Measurements from ENCODE around the gene ARMC2. TPM values are rescaled to one million over a fixed set of nuclear protein-coding genes. Genes with fewer than 3 reads are reported as not detected.

The ARMC2 gene
- total RNA-seq, 3 donors from 2014 or later, result 4.3 to 7.9 (median 7.2) TPM

GRCh38 chr6:108983151-108983550 is 134.9 kb downstream of the ARMC2 start:
- intact Hi-C loops (cut with DNase I; ENCODE audit: low total_unique reads), result no loop called here
- H3K9me3 ChIP-seq, result peaks cover 6 to 8% of the 10 kb centered on the region in 2 donors
- H3K4me3 ChIP-seq, result no peak overlapping the region
- no peak for TF ChIP-seq POLR2AphosphoS5 (IDR thresholded peaks at IDR 0.05)
- TF ChIP-seq, protein P1, sequence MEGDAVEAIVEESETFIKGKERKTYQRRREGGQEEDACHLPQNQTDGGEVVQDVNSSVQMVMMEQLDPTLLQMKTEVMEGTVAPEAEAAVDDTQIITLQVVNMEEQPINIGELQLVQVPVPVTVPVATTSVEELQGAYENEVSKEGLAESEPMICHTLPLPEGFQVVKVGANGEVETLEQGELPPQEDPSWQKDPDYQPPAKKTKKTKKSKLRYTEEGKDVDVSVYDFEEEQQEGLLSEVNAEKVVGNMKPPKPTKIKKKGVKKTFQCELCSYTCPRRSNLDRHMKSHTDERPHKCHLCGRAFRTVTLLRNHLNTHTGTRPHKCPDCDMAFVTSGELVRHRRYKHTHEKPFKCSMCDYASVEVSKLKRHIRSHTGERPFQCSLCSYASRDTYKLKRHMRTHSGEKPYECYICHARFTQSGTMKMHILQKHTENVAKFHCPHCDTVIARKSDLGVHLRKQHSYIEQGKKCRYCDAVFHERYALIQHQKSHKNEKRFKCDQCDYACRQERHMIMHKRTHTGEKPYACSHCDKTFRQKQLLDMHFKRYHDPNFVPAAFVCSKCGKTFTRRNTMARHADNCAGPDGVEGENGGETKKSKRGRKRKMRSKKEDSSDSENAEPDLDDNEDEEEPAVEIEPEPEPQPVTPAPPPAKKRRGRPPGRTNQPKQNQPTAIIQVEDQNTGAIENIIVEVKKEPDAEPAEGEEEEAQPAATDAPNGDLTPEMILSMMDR (IDR thresholded peaks at IDR 0.05), result no peak
- no peak for TF ChIP-seq POLR2A (IDR thresholded peaks at IDR 0.05)
- DNase-seq (ENCODE audit: low spot score in 2 of 2), result no peak
- no peaks in the 10 kb centered on the region for H3K27me3 ChIP-seq
- H3K4me1 ChIP-seq, result no peaks in the 10 kb centered on the region
- no peak overlapping the region for H3K27ac ChIP-seq
- H3K36me3 ChIP-seq, result no peaks in the 10 kb centered on the region

GRCh38 chr6:108985301-108985700 is 137.1 kb downstream of the ARMC2 start:
- no peaks in the 10 kb centered on the region for H3K27me3 ChIP-seq
- TF ChIP-seq, protein P1 (IDR thresholded peaks at IDR 0.05), result no peak
- TF ChIP-seq POLR2AphosphoS5 (IDR thresholded peaks at IDR 0.05) (no peak), POLR2A (IDR thresholded peaks at IDR 0.05) (no peak)
- no peak for DNase-seq (ENCODE audit: low spot score in 2 of 2)
- intact Hi-C loops (cut with DNase I; ENCODE audit: low total_unique reads), result no loop called here
- H3K27ac ChIP-seq, result no peak overlapping the region
- no peak overlapping the region for H3K4me3 ChIP-seq
- H3K36me3 ChIP-seq, result peaks cover 4% of the 10 kb centered on the region
- H3K4me1 ChIP-seq, result no peaks in the 10 kb centered on the region
- peaks cover 4% of the 10 kb centered on the region in 2 donors for H3K9me3 ChIP-seq

- Histone ChIP-seq H3K36me3 (peaks cover 8% of the 10 kb centered on the region), H3K9me3 (no peaks in the 10 kb centered on the region), H3K4me1 (no peaks in the 10 kb centered on the region), H3K27me3 (no peaks in the 10 kb centered on the region), H3K27ac (no peak overlapping the region), H3K4me3 (no peak overlapping the region)
- DNase-seq (ENCODE audit: low spot score in 2 of 2), result no peak
- intact Hi-C loops (cut with DNase I; ENCODE audit: low total_unique reads), result no loop called here
- no peak for TF ChIP-seq POLR2A (IDR thresholded peaks at IDR 0.05)
- no peak for TF ChIP-seq POLR2AphosphoS5 (IDR thresholded peaks at IDR 0.05)
- TF ChIP-seq, protein P1 (IDR thresholded peaks at IDR 0.05), result no peak
These were observed 138.9 kb downstream of the ARMC2 start for GRCh38 chr6:108987156-108987555.

GRCh38 chr6:108988296-108988695 is 140.1 kb downstream of the ARMC2 start:
- intact Hi-C loops (cut with DNase I; ENCODE audit: low total_unique reads), result no loop called here
- no peak for DNase-seq (ENCODE audit: low spot score in 2 of 2)
- H3K9me3 ChIP-seq, result no peaks in the 10 kb centered on the region
- H3K27ac ChIP-seq, result no peak overlapping the region
- H3K4me1 ChIP-seq, result no peaks in the 10 kb centered on the region
- TF ChIP-seq, protein P1 (IDR thresholded peaks at IDR 0.05), result no peak
- TF ChIP-seq POLR2A (IDR thresholded peaks at IDR 0.05) (no peak), POLR2AphosphoS5 (IDR thresholded peaks at IDR 0.05) (no peak)
- no peak overlapping the region for H3K4me3 ChIP-seq
- H3K36me3 ChIP-seq, result peaks cover 8% of the 10 kb centered on the region
- no peaks in the 10 kb centered on the region for H3K27me3 ChIP-seq

DNA sequence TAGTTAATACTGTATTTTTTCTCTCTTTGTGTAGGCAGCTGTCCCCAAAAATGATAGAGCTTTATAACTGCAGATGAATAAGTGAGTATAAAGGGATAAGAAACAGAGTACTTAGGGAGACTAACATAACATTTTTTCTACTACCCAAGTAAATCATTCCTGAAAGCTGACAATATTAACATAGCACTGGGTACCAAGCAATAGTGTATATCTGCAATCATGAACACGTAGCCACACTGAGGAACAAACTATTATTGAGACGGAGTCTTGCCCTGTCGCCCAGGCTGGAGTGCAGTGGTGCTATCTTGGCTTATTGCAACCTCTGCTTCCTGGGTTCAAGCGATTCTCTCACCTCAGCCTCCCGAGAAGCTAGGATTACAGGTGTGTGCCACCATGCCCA is 140.5 kb downstream of the ARMC2 start:
- TF ChIP-seq, protein P1 (IDR thresholded peaks at IDR 0.05), result no peak
- TF ChIP-seq POLR2A (IDR thresholded peaks at IDR 0.05) (no peak), POLR2AphosphoS5 (IDR thresholded peaks at IDR 0.05) (no peak)
- Histone ChIP-seq H3K27me3 (no peaks in the 10 kb centered on the region), H3K27ac (no peak overlapping the region), H3K4me1 (no peaks in the 10 kb centered on the region), H3K4me3 (no peak overlapping the region), H3K36me3 (peaks cover 8% of the 10 kb centered on the region), H3K9me3 (no peaks in the 10 kb centered on the region)
- intact Hi-C loops (cut with DNase I; ENCODE audit: low total_unique reads), result no loop called here
- no peak for DNase-seq (ENCODE audit: low spot score in 2 of 2)
